ENCODE data around the gene IL1RL2.

DNA sequence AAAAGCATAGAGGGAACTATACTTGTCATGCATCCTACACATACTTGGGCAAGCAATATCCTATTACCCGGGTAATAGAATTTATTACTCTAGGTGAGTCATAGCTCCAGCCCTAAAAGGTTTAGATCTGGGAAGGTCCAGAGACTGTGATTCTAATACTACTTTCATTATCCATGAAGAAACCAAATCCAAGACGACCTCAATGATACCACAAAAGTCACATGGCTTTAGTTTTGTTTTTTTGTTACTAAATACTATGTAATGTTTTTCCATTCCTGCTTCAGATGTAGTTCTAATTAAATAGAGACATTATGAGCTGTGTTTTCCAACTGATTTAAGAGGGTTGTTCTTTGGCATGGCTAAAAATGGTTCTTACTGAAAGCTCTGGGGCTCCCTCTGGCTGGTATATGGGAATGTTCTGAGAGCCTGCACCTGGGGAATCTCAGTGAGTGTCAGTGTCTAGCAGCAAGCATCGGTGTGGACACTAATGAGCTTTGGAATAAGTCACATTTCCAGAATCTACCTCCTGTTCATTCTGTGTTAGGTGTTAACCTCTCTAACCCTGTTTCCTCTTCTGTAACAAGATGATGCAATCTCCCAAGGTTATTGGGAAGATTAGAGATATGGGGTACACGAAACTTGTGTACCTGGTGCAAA is 20.5 kb upstream of the IL1RL2 start:
- TF ChIP-seq, protein P1, sequence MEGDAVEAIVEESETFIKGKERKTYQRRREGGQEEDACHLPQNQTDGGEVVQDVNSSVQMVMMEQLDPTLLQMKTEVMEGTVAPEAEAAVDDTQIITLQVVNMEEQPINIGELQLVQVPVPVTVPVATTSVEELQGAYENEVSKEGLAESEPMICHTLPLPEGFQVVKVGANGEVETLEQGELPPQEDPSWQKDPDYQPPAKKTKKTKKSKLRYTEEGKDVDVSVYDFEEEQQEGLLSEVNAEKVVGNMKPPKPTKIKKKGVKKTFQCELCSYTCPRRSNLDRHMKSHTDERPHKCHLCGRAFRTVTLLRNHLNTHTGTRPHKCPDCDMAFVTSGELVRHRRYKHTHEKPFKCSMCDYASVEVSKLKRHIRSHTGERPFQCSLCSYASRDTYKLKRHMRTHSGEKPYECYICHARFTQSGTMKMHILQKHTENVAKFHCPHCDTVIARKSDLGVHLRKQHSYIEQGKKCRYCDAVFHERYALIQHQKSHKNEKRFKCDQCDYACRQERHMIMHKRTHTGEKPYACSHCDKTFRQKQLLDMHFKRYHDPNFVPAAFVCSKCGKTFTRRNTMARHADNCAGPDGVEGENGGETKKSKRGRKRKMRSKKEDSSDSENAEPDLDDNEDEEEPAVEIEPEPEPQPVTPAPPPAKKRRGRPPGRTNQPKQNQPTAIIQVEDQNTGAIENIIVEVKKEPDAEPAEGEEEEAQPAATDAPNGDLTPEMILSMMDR (conservative IDR thresholded peaks at IDR 0.05; ENCODE audit: low read depth, low read length) = peak; percentile 43; the same call in 1 of the 2 replicates
- no peak for TF ChIP-seq EZH2 (IDR thresholded peaks at IDR 0.05; ENCODE audit: borderline replicate concordance, low read depth, low read length, poor library complexity, severe bottlenecking)
